GM13976 (cell line): Measurements from ENCODE around the gene OIT3.

Source experiments
- DNase-seq: peaks from one replicate; pipeline ENCODE4 v3.0.0; 2012; ENCODE audit warnings: low spot score
- CTCF ChIP-seq: IDR thresholded peaks from 2 replicates; pipeline ENCODE4 v1.5.1; 2012; ENCODE audit warnings: borderline replicate concordance, mild to moderate bottlenecking; ENCODE audit not compliant: insufficient read depth; ENCODE audit errors: extremely low read depth, missing control alignments, control extremely low read depth
- in situ Hi-C: fragments of 300-500 bp; cut with MboI; formaldehyde crosslinking; loops from one replicate; pipeline ENCODE4 v1.12.0; 2022; ENCODE audit warnings: low sequenced_read_pairs, mixed read lengths, inconsistent platforms; ENCODE audit not compliant: unreplicated experiment

The OIT3 gene

GRCh38 chr10:72893136-72893798 is at the start of gene OIT3:
Gene OIT3 (plus strand): TSS chr10:72893739. CDS start chr10:72893799, 60 bp downstream.
- DNase-seq: no peak
- no peak for TF ChIP-seq CTCF
- in situ Hi-C loops: no loop called here

DNA sequence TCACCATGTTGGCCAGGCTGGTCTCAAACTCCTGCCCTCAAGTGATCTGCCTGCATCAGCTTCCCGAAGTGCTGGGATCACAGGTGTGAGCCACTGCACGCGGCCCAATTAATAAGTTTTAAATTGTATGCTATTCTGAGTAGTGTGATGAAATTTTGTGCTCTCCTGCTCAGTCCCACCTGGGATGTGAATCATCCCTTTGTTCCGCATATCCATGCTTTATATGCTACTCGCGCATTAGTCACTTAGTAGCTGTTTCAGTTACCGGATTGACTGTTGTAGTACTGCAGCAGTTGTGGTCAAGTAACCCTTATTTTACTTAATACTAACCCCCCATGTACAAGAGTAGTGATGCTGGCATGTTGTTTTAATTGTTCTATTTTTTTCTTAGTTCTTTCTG is 47.3 kb upstream of the OIT3 start:
- TF ChIP-seq CTCF: no peak
- in situ Hi-C loops: no loop called here
- no peak for DNase-seq

- no peak for TF ChIP-seq CTCF
- in situ Hi-C loops: no loop called here
- DNase-seq: no peak
These were observed 45.9 kb upstream of the OIT3 start for GRCh38 chr10:72847681-72848080.

GRCh38 chr10:72850861-72851260 is 42.7 kb upstream of the OIT3 start:
- TF ChIP-seq CTCF: no peak
- no peak for DNase-seq
- in situ Hi-C loops: no loop called here

- in situ Hi-C loops: no loop called here
- no peak for TF ChIP-seq CTCF
- no peak for DNase-seq
These were observed 42.0 kb upstream of the OIT3 start for GRCh38 chr10:72851509-72851908.

DNA sequence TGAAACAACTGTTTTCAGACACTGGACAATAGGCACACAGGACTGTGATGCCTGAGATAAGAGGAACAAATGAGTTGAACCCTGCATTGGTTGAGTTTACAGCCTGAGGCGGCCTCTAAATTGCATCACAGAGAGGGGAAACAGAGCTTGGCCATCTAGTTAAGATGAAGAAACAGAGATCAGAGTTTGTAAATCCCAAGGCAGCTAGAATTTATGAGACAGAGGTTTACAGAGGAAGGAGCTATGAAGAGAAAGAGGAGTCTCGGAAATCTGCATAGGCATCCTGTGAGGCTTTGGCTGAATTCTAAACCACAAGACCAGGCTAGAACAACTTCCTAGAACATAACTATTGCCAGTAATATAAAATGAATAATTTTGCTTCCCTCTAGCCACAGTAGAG is 41.0 kb upstream of the OIT3 start:
- no peak for TF ChIP-seq CTCF
- DNase-seq: no peak
- in situ Hi-C loops: no loop called here
